Mesenchymal stem cell (in vitro differentiated cells and primary cell): ENCODE measurements around the gene PAQR8.

Experiments used
- DNase-seq: peaks from one replicate; pipeline ENCODE4 v3.0.0-alpha.2; 2013
- H2AFZ ChIP-seq: one replicate; pipeline ENCODE4 v1.6.1; 2013; ENCODE audit warnings: low read depth, mild to moderate bottlenecking, control low read depth, inconsistent platforms, low read length, moderate library complexity
- H2AK5ac ChIP-seq: 2 replicates; pipeline ENCODE4 v1.6.1; 2013; ENCODE audit warnings: low read length, moderate library complexity, mild to moderate bottlenecking, inconsistent platforms; ENCODE audit not compliant: severe bottlenecking
- H2BK120ac ChIP-seq: one replicate; pipeline ENCODE4 v1.6.1; 2013; ENCODE audit warnings: low read depth, mild to moderate bottlenecking, inconsistent platforms, low read length, moderate library complexity
- H2BK12ac ChIP-seq, 2 experiments: one replicate each; pipeline ENCODE4 v1.6.1; 2013; ENCODE audit warnings: inconsistent platforms in 2 of 2, low read length in 2 of 2, mild to moderate bottlenecking in 2 of 2, moderate library complexity in 2 of 2, control low read depth in 1 of 2
- H2BK15ac ChIP-seq: one replicate; pipeline ENCODE4 v1.6.1; 2013; ENCODE audit warnings: mild to moderate bottlenecking, low read depth, inconsistent platforms; ENCODE audit not compliant: poor library complexity, severe bottlenecking
- H2BK5ac ChIP-seq: 2 replicates; pipeline ENCODE4 v1.6.1; 2013; ENCODE audit warnings: low read depth, mild to moderate bottlenecking, low read length, control low read depth, inconsistent platforms; ENCODE audit not compliant: poor library complexity, severe bottlenecking
- H3K14ac ChIP-seq, 2 experiments: one replicate each; pipeline ENCODE4 v1.6.1; 2013; ENCODE audit warnings: inconsistent platforms in 2 of 2, low read length in 2 of 2, control low read depth in 1 of 2, mild to moderate bottlenecking in 1 of 2, moderate library complexity in 1 of 2
- H3K18ac ChIP-seq, 2 experiments: one replicate each; pipeline ENCODE4 v1.6.1; 2013; ENCODE audit warnings: inconsistent platforms in 2 of 2, low read length in 2 of 2, control low read depth in 1 of 2, low read depth in 1 of 2, mild to moderate bottlenecking in 1 of 2
- H3K23ac ChIP-seq, 2 experiments: one replicate each; pipeline ENCODE4 v1.6.1; 2013; ENCODE audit warnings: inconsistent platforms in 2 of 2, low read length in 2 of 2, mild to moderate bottlenecking in 2 of 2, moderate library complexity in 2 of 2, control low read depth in 1 of 2
- H3K27ac ChIP-seq: 2 replicates; pipeline ENCODE4 v1.5.1; 2013; ENCODE audit warnings: mild to moderate bottlenecking, moderate library complexity, low read length, control low read depth, inconsistent platforms; ENCODE audit not compliant: poor library complexity, severe bottlenecking
- H3K27me3 ChIP-seq, 2 experiments: 2 replicates each; pipeline versions ENCODE4 v1.6.1 to v1.7.0; 2013; ENCODE audit warnings: low read length in 2 of 2, mild to moderate bottlenecking in 2 of 2, moderate library complexity in 2 of 2, control low read depth in 1 of 2, inconsistent platforms in 1 of 2; ENCODE audit not compliant: control insufficient read depth in 1 of 2, insufficient read depth in 1 of 2
- H3K36me3 ChIP-seq, 2 experiments: 2 replicates each; pipeline versions ENCODE4 v1.6.1 to v1.7.0; 2013; ENCODE audit warnings: low read length in 2 of 2, control low read depth in 1 of 2, inconsistent platforms in 1 of 2, low read depth in 1 of 2, mild to moderate bottlenecking in 1 of 2; ENCODE audit not compliant: insufficient read depth in 2 of 2, control insufficient read depth in 1 of 2
- H3K4ac ChIP-seq, 2 experiments: one replicate each; pipeline ENCODE4 v1.6.1; 2013; ENCODE audit warnings: inconsistent platforms in 2 of 2, low read length in 2 of 2, mild to moderate bottlenecking in 2 of 2, moderate library complexity in 2 of 2, control low read depth in 1 of 2, low read depth in 1 of 2
- H3K4me1 ChIP-seq: 2 replicates; pipeline ENCODE4 v1.6.1; 2013; ENCODE audit warnings: low read depth, low read length, control low read depth; ENCODE audit not compliant: control insufficient read depth, insufficient read depth
- H3K4me2 ChIP-seq: 2 replicates; pipeline ENCODE4 v1.6.1; 2013; ENCODE audit warnings: low read length, mild to moderate bottlenecking, inconsistent platforms; ENCODE audit not compliant: poor library complexity, severe bottlenecking
- H3K4me3 ChIP-seq, 2 experiments: 2 replicates each; pipeline versions ENCODE4 v1.5.1 to v1.7.0; 2013; ENCODE audit warnings: low read length in 2 of 2, mild to moderate bottlenecking in 2 of 2, control low read depth in 1 of 2, low read depth in 1 of 2; ENCODE audit not compliant: insufficient read depth in 1 of 2
- H3K79me1 ChIP-seq: replicated peaks from 2 replicates; pipeline ENCODE4 v1.6.1; 2013; ENCODE audit warnings: mild to moderate bottlenecking, control low read depth, low read length, inconsistent platforms; ENCODE audit not compliant: poor library complexity, severe bottlenecking
- H3K9ac ChIP-seq: 2 replicates; pipeline ENCODE4 v1.7.0; 2013; ENCODE audit warnings: mild to moderate bottlenecking, low read length, moderate library complexity
- H3K9me3 ChIP-seq: 2 replicates; pipeline ENCODE4 v1.7.0; 2013; ENCODE audit warnings: mild to moderate bottlenecking, low read length; ENCODE audit not compliant: control insufficient read depth
- H4K8ac ChIP-seq: one replicate; pipeline ENCODE4 v1.6.1; 2013; ENCODE audit warnings: inconsistent platforms, mild to moderate bottlenecking, low read length, moderate library complexity
- H4K91ac ChIP-seq: one replicate; pipeline ENCODE4 v1.6.1; 2013; ENCODE audit warnings: mild to moderate bottlenecking, low read length, inconsistent platforms
- WGBS: methylation state at CpG from one replicate; pipeline ENCODE4 v1.1.7; 2013; ENCODE audit warnings: mixed read lengths; 5-methylcytosine and 5-hydroxymethylcytosine counted together

Gene PAQR8

GRCh38 chr6:52333840-52334200 lies 28.1 kb upstream of the PAQR8 start:
- Histone ChIP-seq H3K27me3 (no peaks in the 10 kb centered on the region), H3K9me3 (no peaks in the 10 kb centered on the region), H3K4me1 (no peaks in the 10 kb centered on the region), H3K23ac (no peak overlapping the region), H3K9ac (no peak overlapping the region), H4K8ac (no peak overlapping the region), H3K14ac (no peak overlapping the region), H2BK12ac (no peak overlapping the region), H3K4me3 (no peak overlapping the region), H3K4ac (no peak overlapping the region), H3K27ac (no peak overlapping the region), H2AFZ (no peak overlapping the region), H2BK120ac (no peak overlapping the region), H2BK5ac (no peak overlapping the region), H2AK5ac (no peak overlapping the region), H2BK15ac (no peak overlapping the region), H3K36me3 (no peaks in the 10 kb centered on the region), H3K18ac (no peak overlapping the region), H3K79me1 (no peaks in the 10 kb centered on the region), H4K91ac (no peak overlapping the region), H3K4me2 (no peak overlapping the region)
- WGBS: 94% methylated on average over 1 of the region's 1 CpG
- no peak for DNase-seq

DNA sequence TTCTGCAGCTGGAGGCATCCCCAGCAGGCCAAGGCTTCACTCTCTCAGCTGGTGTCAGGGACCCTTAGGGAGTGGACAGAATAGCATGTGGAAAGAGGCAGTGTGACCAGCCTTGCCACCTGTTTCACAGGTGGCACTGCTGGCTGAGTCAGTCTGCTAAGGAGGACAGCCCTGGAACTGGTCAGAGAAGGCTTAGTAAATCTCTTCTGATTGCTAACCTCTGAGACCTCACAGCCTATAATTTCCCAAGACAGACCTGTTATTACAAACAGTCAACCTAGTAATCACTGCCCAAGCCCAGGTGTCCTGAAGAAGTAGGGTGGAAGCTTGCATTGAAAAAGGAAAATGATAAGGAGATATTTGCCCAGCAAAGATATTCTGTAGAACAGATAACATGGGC lies 26.4 kb upstream of the PAQR8 start:
- H4K91ac ChIP-seq: no peak overlapping the region
- no peak overlapping the region for H2BK120ac ChIP-seq
- no peaks in the 10 kb centered on the region for H3K9me3 ChIP-seq
- H3K36me3 ChIP-seq: no peaks in the 10 kb centered on the region
- H3K18ac ChIP-seq: no peak overlapping the region
- H2BK15ac ChIP-seq: no peak overlapping the region
- no peak overlapping the region for H2BK12ac ChIP-seq
- no peak overlapping the region for H3K9ac ChIP-seq
- H2AFZ ChIP-seq: no peak overlapping the region
- H3K27ac ChIP-seq: no peak overlapping the region
- H4K8ac ChIP-seq: no peak overlapping the region
- no peak for DNase-seq
- no peak overlapping the region for H3K4me2 ChIP-seq
- no peaks in the 10 kb centered on the region for H3K27me3 ChIP-seq
- H3K14ac ChIP-seq: no peak overlapping the region
- H3K4ac ChIP-seq: no peak overlapping the region
- no peaks in the 10 kb centered on the region for H3K4me1 ChIP-seq
- H2AK5ac ChIP-seq: no peak overlapping the region
- no peak overlapping the region for H2BK5ac ChIP-seq
- H3K4me3 ChIP-seq: no peak overlapping the region
- H3K23ac ChIP-seq: no peak overlapping the region
- H3K79me1 ChIP-seq: no peaks in the 10 kb centered on the region

DNA sequence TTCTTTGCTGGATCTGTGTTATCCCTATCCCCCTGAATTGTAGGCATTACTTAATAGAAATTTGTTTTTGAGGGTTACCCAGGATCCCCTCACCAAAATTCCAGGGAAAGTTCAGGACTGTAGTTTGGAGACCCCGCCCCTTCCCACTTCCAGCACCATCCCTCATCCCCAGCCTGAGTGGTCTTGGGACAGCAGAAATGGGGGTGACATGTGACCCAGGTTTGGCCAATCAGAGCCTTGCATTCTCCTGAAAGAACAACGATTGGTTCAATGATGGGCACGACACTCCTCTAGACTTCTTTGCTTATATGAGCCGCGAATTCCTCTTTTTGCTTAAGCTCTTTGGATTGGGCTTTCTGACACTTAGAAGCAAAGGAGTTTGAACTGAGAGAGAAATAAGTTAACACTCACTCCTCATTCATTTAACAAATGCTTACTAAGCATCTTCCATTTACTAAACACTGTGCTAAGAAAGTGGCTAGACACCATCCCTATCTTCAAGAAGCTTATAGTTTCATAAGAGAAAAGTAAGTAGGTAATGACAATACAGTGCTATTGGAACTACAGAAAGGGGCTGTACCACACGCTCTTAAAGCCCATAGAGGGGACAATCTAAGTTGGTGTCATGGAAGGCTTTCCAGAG lies 24.9 kb upstream of the PAQR8 start:
- H3K36me3 ChIP-seq: no peaks in the 10 kb centered on the region
- H4K8ac ChIP-seq: no peak overlapping the region
- H2BK5ac ChIP-seq: no peak overlapping the region
- H2AK5ac ChIP-seq: no peak overlapping the region
- over 99% methylated on average over 4 of the region's 6 CpGs for WGBS
- H3K14ac ChIP-seq: no peak overlapping the region
- no peak overlapping the region for H3K18ac ChIP-seq
- no peak for DNase-seq
- H3K27ac ChIP-seq: no peak overlapping the region
- H3K9me3 ChIP-seq: no peaks in the 10 kb centered on the region
- H2BK15ac ChIP-seq: no peak overlapping the region
- H2AFZ ChIP-seq: no peak overlapping the region
- no peak overlapping the region for H3K4me3 ChIP-seq
- H4K91ac ChIP-seq: no peak overlapping the region
- H3K23ac ChIP-seq: no peak overlapping the region
- H3K79me1 ChIP-seq: no peaks in the 10 kb centered on the region
- no peak overlapping the region for H3K4ac ChIP-seq
- no peak overlapping the region for H2BK120ac ChIP-seq
- H3K9ac ChIP-seq: no peak overlapping the region
- no peak overlapping the region for H2BK12ac ChIP-seq
- no peaks in the 10 kb centered on the region for H3K27me3 ChIP-seq
- H3K4me2 ChIP-seq: no peak overlapping the region
- no peaks in the 10 kb centered on the region for H3K4me1 ChIP-seq

DNA sequence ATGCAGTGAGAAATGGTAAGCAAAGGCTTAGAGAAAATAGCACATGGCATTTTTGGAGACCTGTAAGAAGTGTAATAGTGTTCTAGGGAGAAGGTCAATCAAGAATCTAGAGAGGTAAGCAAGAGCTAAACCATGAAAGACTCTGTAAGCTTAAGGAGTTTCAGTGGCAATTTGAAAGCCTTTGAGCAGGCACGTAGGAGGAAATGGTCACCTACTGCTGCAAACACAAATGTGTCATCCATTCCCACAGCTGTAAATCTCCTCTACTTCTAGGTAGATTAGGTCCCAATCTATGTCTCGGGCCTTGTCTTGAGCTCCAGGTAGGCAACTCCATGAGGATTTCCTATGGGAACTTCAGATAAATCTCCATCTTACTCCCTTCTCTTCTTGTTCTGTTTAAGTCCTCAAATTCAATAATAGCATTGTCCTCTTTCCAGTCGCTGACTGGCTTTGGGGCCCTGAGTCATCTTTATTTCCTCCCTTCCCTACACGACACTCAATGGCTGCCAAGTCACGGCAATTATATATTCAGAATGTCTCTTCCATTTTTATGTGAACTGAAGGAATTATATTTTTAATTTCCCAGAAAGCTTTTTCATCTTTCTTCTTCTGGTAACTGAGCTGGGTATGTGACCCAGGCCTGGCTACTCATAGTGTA lies 24.2 kb upstream of the PAQR8 start:
- 81% methylated on average over 3 of the region's 5 CpGs for WGBS

More for the DNA sequence above, 24.2 kb upstream of the PAQR8 start:
- H2BK5ac ChIP-seq: no peak overlapping the region
- no peak overlapping the region for H2BK12ac ChIP-seq
- H3K4me3 ChIP-seq: no peak overlapping the region
- no peaks in the 10 kb centered on the region for H3K79me1 ChIP-seq
- no peak overlapping the region for H3K23ac ChIP-seq
- no peak overlapping the region for H2AFZ ChIP-seq
- H3K4me2 ChIP-seq: no peak overlapping the region
- H3K14ac ChIP-seq: no peak overlapping the region
- no peak overlapping the region for H3K27ac ChIP-seq
- H3K18ac ChIP-seq: no peak overlapping the region
- H3K4ac ChIP-seq: no peak overlapping the region
- H3K4me1 ChIP-seq: no peaks in the 10 kb centered on the region
- H3K27me3 ChIP-seq: no peaks in the 10 kb centered on the region
- no peak overlapping the region for H4K91ac ChIP-seq
- no peak for DNase-seq
- no peaks in the 10 kb centered on the region for H3K36me3 ChIP-seq
- H3K9me3 ChIP-seq: no peaks in the 10 kb centered on the region
- H3K9ac ChIP-seq: no peak overlapping the region
- H4K8ac ChIP-seq: no peak overlapping the region
- no peak overlapping the region for H2BK120ac ChIP-seq
- H2AK5ac ChIP-seq: no peak overlapping the region
- H2BK15ac ChIP-seq: no peak overlapping the region
